ENCODE measurements around the gene ZC3H8. TPM values are rescaled to one million over a fixed set of nuclear protein-coding genes. Genes with fewer than 3 reads are reported as not detected.

Gene ZC3H8
- total RNA-seq, 1 donor from 2014 or later, result 23.7 TPM

DNA sequence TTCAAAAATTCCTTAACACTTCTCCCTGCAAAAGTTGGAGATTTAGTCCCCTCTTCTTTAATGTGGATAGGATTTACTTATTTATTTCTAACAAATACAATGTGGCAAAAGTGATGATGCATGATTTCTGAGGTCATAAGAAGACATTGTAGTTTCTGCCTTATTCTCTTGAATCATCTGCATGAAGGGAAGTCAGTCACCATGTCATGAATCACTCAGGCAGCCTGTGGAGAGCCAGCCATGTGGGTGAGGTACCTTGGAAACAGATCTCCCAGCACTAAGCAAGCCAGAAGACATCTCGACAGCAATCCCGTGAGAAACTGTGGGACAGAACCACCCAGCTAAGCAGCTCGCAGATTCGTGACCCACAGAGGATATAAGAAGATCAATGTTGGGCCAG lies 2.7 kb upstream of the ZC3H8 start:
- H3K27me3 Mint-ChIP-seq, result no peaks in the 10 kb centered on the region
- no peaks in the 10 kb centered on the region for H3K36me3 Mint-ChIP-seq (ENCODE audit: insufficient read depth)
- peaks cover 5% of the 10 kb centered on the region for H3K4me1 Mint-ChIP-seq (ENCODE audit: low read depth)
- no peak for DNase-seq (ENCODE audit: low spot score, unreplicated experiment)
- H3K27ac Mint-ChIP-seq, result no peak overlapping the region
- TF ChIP-seq CTCF (IDR thresholded peaks at IDR 0.05; ENCODE audit: unreplicated experiment), result no peak
- H3K4me3 Mint-ChIP-seq (ENCODE audit: low read depth), result no peak overlapping the region
- H3K9me3 Mint-ChIP-seq (ENCODE audit: low read depth), result peaks cover 1% of the 10 kb centered on the region

DNA sequence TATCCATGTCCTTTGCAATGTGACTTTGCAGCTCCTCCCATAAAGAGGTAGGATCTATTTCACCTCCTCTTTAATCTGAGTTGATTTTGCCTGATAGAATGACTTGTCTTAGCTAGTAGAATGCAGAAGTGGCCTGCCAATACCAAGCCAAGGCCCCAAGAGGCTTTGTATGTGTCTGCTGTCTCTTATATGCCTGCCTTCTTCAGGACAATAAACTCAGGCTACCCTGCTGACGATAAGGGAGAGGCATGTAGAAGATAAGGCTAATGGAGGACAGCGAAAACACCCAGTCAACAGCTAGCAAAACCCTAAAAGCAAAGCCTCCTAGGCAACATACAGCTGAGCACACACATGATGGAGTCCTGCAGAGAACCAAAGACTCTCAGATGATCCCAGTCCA lies 1.8 kb upstream of the ZC3H8 start:
- Mint-ChIP-seq H3K27ac (no peak overlapping the region), H3K4me3 (ENCODE audit: low read depth) (no peak overlapping the region), H3K4me1 (ENCODE audit: low read depth) (peaks cover 5% of the 10 kb centered on the region), H3K36me3 (ENCODE audit: insufficient read depth) (no peaks in the 10 kb centered on the region), H3K27me3 (no peaks in the 10 kb centered on the region), H3K9me3 (ENCODE audit: low read depth) (no peaks in the 10 kb centered on the region)
- no peak for DNase-seq (ENCODE audit: low spot score, unreplicated experiment)
- TF ChIP-seq CTCF (IDR thresholded peaks at IDR 0.05; ENCODE audit: unreplicated experiment), result no peak

DNA sequence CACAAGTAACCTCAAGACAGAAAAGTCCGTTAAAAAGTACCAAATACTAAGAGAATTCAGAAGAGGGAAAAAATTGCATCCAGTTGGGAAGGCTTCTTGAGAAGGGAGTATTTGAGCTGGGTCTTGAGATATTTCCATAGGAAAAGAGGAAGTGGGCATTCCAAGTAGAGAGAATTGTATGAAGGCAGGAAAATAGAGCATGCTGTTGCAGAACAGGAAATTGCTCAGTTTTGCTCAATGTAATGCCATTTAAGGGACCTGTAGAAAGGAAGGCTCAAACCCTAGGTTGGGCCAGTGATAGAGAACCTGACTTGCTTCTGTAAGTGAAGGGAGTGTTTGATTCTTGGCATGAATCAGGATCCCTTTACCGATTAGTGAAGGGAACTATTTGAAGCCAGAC lies 1.0 kb upstream of the ZC3H8 start:
- H3K27ac Mint-ChIP-seq, result no peak overlapping the region
- no peaks in the 10 kb centered on the region for H3K9me3 Mint-ChIP-seq (ENCODE audit: low read depth)
- H3K4me3 Mint-ChIP-seq (ENCODE audit: low read depth), result peak overlapping the region; percentile 81
- no peaks in the 10 kb centered on the region for H3K36me3 Mint-ChIP-seq (ENCODE audit: insufficient read depth)
- H3K27me3 Mint-ChIP-seq, result no peaks in the 10 kb centered on the region
- peaks cover 5% of the 10 kb centered on the region for H3K4me1 Mint-ChIP-seq (ENCODE audit: low read depth)
- DNase-seq (ENCODE audit: low spot score, unreplicated experiment), result no peak
- no peak for TF ChIP-seq CTCF (IDR thresholded peaks at IDR 0.05; ENCODE audit: unreplicated experiment)

DNA sequence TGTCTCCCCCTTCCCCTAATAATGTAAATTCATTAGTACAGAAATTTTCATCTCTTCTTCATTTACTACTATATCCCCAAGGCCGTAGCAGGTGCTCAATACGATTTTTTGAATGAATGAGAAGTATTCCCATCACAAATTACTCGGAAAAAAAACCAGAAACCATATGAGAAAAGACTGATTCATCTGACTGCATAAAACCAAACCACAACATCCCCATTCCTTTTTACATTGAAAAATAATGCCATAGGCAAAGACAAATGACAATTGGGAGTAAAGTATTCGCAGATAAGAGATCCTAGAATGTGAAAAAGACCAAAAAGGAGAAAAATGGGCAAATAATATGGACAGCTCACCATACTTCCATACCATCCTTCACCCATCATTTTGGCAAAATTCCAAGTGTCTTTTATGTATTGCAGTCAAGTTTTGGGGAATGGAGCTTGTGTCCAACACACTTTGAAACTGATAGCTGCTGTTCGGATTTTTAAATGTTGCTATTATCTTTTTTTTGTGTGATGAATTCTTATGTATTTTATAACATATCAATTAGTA lies 1.5 kb downstream of the ZC3H8 start:
- Mint-ChIP-seq H3K36me3 (ENCODE audit: insufficient read depth) (no peaks in the 10 kb centered on the region), H3K9me3 (ENCODE audit: low read depth) (no peaks in the 10 kb centered on the region), H3K4me1 (ENCODE audit: low read depth) (peaks cover 3% of the 10 kb centered on the region), H3K4me3 (ENCODE audit: low read depth) (no peak overlapping the region), H3K27ac (no peak overlapping the region), H3K27me3 (no peaks in the 10 kb centered on the region)
- no peak for TF ChIP-seq CTCF (IDR thresholded peaks at IDR 0.05; ENCODE audit: unreplicated experiment)
- no peak for DNase-seq (ENCODE audit: low spot score, unreplicated experiment)

- peaks cover 2% of the 10 kb centered on the region for H3K36me3 Mint-ChIP-seq (ENCODE audit: insufficient read depth)
- no peak for TF ChIP-seq CTCF (IDR thresholded peaks at IDR 0.05; ENCODE audit: unreplicated experiment)
- no peak for DNase-seq (ENCODE audit: low spot score, unreplicated experiment)
These were observed 3.6 kb downstream of the ZC3H8 start for GRCh38 chr2:112251271-112251670.

More at GRCh38 chr2:112251271-112251670, 3.6 kb downstream of the ZC3H8 start:
- H3K9me3 Mint-ChIP-seq (ENCODE audit: low read depth), result no peaks in the 10 kb centered on the region
- H3K4me3 Mint-ChIP-seq (ENCODE audit: low read depth), result no peak overlapping the region
- H3K27ac Mint-ChIP-seq, result no peak overlapping the region
- peaks cover 3% of the 10 kb centered on the region for H3K4me1 Mint-ChIP-seq (ENCODE audit: low read depth)
- H3K27me3 Mint-ChIP-seq, result no peaks in the 10 kb centered on the region

Measured in progenitor cell of endocrine pancreas (in vitro differentiated cells).